GM21723 (cell line): ENCODE data around the gene YBX1.
"Not testable (repeated sequence)": the region's sequence is repeated elsewhere in the genome, so short reads cannot be mapped to it uniquely, and the experiment has no call there.

Experiments used
- ATAC-seq: cut with Tn5 transposase; IDR thresholded peaks from one replicate; pipeline ENCODE4 v1.9.1; 2021; ENCODE audit warnings: mild to moderate bottlenecking, moderate library complexity; ENCODE audit not compliant: unreplicated experiment

Gene YBX1

DNA sequence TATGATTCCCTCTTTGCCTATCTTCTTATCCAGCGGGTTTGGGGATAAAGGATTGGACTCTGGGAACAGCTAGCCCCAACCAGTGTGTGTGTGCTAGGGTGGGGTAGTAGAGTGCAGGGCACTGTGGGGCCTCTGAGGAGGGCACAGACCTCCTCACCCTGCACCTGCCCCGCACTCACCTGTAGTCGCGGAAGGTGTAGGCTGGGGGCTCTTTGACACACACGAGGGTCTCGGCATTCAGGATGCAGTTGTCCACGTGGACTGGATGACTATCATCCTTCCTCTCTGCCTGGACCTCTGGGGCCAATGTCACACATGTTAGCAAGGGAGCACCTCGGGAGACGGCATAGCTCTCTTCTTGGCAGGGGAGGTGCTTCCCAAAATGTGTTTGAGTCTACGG is 65.8 kb downstream of the YBX1 start:
- no peak for ATAC-seq

DNA sequence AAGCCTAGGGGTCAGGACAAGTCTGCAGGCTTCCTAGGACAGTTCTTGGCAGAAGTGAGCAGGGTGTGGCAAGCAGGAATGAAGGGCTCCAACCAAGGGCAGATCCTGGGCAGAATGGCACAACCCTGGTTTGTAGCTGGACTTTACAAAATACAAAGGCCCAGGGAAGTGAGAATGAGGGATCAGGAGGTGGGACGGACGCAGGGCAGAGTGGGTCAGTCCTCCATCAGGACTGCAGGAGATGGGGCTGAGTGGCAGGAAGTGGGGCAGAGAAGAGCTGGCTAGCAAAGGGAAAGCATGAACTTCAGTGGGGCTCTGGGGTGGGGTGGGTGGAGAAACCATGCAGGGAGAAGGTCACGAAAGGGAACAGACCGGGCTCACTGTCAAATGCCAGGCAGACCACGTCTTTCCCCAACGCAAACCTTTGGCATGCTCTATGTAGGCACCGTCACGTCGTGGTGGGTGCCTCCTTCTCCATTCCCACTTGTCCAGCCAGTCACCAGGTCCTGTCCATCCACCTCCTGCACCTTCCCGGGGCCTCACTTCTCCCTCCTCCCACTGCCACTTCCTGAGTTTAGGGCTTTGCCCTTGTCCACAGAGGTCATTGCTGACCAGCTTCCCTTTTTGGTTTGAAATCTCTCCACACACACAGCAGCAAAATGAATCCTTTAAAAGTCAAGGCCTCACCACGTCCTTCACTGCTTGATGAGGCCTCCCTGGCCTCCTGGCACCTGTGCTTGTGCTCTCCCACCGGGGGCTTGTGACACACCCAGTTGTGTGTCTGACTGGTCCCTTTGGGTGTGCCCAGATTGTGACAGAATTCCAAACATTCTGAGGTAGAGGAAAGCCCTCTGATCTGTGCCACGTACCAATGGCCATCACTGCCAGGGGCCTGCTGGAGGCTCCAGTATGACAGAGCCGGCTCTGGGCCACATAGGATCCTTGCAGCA is 66.5 kb downstream of the YBX1 start:
- no peak for ATAC-seq

DNA sequence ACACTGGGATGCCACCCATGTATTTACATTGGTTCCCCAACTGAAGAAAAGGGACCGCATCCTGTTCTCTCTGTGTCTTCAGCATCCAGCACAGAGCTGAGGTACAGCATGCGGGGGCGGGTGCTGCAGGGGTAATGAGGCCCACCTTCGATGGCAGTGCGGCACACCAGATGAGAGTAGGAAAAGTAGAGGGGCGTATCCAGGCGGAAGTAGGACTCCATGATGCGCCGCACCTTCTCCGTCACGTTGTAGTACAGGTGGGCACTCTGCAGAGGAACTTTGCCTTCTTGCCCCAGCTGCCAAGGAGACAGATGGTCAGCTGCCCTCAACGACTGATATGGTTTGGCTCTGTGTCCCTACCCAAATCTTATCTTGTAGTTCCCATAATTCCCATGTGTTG is 67.8 kb downstream of the YBX1 start:
- ATAC-seq, result no peak

DNA sequence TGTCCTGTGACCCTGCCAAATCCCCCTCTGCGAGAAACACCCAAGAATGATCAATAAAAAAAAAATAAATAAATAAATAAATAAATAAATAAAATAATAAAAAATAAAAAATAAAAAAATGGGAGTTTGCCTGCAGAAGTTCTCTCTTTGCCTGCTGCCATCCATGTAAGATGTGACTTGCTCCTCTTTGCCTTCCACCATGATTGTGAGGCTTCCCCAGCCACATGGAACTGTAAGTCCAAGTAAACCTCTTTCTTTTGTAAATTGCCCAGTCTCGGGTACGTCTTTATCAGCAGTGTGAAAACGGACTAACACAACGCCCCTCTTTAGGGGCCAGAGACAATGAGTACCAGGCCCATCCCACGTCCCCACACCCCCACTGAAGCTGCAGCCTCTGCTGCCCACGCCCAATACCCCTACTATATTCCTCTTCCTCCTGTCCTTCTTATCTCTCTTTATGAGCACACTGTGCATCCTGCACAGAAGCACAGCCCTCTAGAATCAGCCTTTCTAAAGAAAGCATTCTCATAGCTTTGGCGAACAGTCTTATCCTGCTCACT is 69.4 kb downstream of the YBX1 start:
- ATAC-seq, result not testable (repeated sequence)

DNA sequence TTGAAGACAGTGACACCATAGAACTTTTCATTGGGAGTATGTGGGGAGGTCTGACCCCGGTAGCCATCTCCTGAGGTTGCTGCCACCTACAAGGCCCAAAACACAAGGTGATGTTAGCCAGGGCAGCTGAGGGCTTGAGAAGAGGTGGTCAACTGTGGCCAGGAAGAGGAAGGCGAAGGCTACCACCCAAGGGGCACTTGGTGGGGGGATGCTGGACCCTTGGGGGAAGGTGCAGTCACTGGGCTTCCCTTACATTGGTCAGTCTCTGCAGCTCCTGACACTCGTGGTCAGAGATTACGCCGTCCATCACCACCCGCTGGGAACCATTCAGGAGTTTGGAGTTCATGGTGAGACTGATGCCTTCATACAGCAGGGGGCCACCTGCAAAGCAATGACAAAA is 70.1 kb downstream of the YBX1 start:
- no peak for ATAC-seq

DNA sequence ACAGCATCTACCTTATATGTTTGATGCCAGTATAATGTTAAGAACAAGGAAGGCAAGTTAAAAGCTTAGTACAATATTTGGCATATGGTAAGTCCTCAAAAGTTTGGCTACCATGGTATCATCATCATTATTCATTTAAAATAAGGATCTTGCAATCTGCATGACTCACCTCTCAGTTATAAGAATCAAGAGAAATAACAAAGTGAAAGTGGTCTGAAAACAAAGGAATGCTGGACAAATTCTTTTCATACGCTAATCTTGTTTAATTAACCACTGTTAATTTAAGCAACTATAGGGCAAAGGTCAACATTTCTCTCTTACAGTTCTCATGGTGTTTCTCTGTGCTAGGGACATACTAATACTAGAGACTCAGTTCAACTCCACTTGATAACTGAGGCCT is 70.9 kb downstream of the YBX1 start:
- no peak for ATAC-seq
